Ovary (tissue), 3 donors: Measurements from ENCODE around the gene CHTOP.

Experiments
- POLR2A ChIP-seq: fragments of 450-650 bp; IDR thresholded peaks from one replicate; pipeline ENCODE4 v1.6.1; 2017; ENCODE audit warnings: antibody characterized with exemption, mild to moderate bottlenecking, moderate library complexity
- TF ChIP-seq, protein P1 (sequence below), 3 donors: fragments of 450-650 bp in 2 of 3; fragments of 200-600 bp in 1 of 3; IDR thresholded peaks; one replicate each; pipeline versions ENCODE4 v1.5.1 to v1.8.0; 2016 to 2022; ENCODE audit warnings: antibody characterized with exemption in 3 of 3, mild to moderate bottlenecking in 1 of 3
- donor health status: DM: no; HTN: no; CAD: no.

DNA sequence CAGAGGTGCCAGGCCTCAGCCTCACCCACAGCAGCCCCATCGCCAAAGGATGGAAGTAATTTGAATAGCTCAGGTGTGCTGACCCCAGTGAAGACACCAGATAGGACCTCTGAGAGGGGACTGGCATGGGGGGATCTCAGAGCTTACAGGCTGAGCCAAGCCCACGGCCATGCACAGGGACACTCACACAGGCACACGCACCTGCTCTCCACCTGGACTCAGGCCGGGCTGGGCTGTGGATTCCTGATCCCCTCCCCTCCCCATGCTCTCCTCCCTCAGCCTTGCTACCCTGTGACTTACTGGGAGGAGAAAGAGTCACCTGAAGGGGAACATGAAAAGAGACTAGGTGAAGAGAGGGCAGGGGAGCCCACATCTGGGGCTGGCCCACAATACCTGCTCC lies 59.6 kb downstream of the CHTOP start:
- TF ChIP-seq, protein P1, sequence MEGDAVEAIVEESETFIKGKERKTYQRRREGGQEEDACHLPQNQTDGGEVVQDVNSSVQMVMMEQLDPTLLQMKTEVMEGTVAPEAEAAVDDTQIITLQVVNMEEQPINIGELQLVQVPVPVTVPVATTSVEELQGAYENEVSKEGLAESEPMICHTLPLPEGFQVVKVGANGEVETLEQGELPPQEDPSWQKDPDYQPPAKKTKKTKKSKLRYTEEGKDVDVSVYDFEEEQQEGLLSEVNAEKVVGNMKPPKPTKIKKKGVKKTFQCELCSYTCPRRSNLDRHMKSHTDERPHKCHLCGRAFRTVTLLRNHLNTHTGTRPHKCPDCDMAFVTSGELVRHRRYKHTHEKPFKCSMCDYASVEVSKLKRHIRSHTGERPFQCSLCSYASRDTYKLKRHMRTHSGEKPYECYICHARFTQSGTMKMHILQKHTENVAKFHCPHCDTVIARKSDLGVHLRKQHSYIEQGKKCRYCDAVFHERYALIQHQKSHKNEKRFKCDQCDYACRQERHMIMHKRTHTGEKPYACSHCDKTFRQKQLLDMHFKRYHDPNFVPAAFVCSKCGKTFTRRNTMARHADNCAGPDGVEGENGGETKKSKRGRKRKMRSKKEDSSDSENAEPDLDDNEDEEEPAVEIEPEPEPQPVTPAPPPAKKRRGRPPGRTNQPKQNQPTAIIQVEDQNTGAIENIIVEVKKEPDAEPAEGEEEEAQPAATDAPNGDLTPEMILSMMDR (IDR thresholded peaks at IDR 0.05) = no peak
- TF ChIP-seq POLR2A = no peak
